ENCODE data around the gene CLSTN2. TPM values are rescaled to one million over a fixed set of nuclear protein-coding genes. Genes with fewer than 3 reads are reported as not detected.

Gene CLSTN2
- total and polyA plus RNA-seq, 2 of the 8 experiments (the other 6 are each of a cell fraction or from before 2014, with no cell fraction given): 0.39 to 0.52 TPM

- TF ChIP-seq, protein P1, sequence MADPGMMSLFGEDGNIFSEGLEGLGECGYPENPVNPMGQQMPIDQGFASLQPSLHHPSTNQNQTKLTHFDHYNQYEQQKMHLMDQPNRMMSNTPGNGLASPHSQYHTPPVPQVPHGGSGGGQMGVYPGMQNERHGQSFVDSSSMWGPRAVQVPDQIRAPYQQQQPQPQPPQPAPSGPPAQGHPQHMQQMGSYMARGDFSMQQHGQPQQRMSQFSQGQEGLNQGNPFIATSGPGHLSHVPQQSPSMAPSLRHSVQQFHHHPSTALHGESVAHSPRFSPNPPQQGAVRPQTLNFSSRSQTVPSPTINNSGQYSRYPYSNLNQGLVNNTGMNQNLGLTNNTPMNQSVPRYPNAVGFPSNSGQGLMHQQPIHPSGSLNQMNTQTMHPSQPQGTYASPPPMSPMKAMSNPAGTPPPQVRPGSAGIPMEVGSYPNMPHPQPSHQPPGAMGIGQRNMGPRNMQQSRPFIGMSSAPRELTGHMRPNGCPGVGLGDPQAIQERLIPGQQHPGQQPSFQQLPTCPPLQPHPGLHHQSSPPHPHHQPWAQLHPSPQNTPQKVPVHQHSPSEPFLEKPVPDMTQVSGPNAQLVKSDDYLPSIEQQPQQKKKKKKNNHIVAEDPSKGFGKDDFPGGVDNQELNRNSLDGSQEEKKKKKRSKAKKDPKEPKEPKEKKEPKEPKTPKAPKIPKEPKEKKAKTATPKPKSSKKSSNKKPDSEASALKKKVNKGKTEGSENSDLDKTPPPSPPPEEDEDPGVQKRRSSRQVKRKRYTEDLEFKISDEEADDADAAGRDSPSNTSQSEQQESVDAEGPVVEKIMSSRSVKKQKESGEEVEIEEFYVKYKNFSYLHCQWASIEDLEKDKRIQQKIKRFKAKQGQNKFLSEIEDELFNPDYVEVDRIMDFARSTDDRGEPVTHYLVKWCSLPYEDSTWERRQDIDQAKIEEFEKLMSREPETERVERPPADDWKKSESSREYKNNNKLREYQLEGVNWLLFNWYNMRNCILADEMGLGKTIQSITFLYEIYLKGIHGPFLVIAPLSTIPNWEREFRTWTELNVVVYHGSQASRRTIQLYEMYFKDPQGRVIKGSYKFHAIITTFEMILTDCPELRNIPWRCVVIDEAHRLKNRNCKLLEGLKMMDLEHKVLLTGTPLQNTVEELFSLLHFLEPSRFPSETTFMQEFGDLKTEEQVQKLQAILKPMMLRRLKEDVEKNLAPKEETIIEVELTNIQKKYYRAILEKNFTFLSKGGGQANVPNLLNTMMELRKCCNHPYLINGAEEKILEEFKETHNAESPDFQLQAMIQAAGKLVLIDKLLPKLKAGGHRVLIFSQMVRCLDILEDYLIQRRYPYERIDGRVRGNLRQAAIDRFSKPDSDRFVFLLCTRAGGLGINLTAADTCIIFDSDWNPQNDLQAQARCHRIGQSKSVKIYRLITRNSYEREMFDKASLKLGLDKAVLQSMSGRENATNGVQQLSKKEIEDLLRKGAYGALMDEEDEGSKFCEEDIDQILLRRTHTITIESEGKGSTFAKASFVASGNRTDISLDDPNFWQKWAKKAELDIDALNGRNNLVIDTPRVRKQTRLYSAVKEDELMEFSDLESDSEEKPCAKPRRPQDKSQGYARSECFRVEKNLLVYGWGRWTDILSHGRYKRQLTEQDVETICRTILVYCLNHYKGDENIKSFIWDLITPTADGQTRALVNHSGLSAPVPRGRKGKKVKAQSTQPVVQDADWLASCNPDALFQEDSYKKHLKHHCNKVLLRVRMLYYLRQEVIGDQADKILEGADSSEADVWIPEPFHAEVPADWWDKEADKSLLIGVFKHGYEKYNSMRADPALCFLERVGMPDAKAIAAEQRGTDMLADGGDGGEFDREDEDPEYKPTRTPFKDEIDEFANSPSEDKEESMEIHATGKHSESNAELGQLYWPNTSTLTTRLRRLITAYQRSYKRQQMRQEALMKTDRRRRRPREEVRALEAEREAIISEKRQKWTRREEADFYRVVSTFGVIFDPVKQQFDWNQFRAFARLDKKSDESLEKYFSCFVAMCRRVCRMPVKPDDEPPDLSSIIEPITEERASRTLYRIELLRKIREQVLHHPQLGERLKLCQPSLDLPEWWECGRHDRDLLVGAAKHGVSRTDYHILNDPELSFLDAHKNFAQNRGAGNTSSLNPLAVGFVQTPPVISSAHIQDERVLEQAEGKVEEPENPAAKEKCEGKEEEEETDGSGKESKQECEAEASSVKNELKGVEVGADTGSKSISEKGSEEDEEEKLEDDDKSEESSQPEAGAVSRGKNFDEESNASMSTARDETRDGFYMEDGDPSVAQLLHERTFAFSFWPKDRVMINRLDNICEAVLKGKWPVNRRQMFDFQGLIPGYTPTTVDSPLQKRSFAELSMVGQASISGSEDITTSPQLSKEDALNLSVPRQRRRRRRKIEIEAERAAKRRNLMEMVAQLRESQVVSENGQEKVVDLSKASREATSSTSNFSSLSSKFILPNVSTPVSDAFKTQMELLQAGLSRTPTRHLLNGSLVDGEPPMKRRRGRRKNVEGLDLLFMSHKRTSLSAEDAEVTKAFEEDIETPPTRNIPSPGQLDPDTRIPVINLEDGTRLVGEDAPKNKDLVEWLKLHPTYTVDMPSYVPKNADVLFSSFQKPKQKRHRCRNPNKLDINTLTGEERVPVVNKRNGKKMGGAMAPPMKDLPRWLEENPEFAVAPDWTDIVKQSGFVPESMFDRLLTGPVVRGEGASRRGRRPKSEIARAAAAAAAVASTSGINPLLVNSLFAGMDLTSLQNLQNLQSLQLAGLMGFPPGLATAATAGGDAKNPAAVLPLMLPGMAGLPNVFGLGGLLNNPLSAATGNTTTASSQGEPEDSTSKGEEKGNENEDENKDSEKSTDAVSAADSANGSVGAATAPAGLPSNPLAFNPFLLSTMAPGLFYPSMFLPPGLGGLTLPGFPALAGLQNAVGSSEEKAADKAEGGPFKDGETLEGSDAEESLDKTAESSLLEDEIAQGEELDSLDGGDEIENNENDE (IDR thresholded peaks at IDR 0.05; ENCODE audit: insufficient replicate concordance, low read length): no peak
- TF ChIP-seq TBP (IDR thresholded peaks at IDR 0.05; ENCODE audit: low read depth, low read length) (no peak), RNF2 (IDR thresholded peaks at IDR 0.05; ENCODE audit: borderline replicate concordance, low read depth, low read length, missing control alignments, poor library complexity, severe bottlenecking) (no peak), JUN (IDR thresholded peaks at IDR 0.05; ENCODE audit: low read depth, low read length) (no peak), KDM5A (IDR thresholded peaks at IDR 0.05; ENCODE audit: low read length) (no peak), EZH2 (IDR thresholded peaks at IDR 0.05; ENCODE audit: low read depth, low read length, severe bottlenecking) (no peak), USF2 (IDR thresholded peaks at IDR 0.05; ENCODE audit: low read length) (no peak), CTBP2 (IDR thresholded peaks at IDR 0.05; ENCODE audit: borderline replicate concordance, insufficient read depth, insufficient read length, low read length) (no peak), SP2 (IDR thresholded peaks at IDR 0.05; ENCODE audit: low read length) (no peak), RFX5 (IDR thresholded peaks at IDR 0.05; ENCODE audit: borderline replicate concordance, low read depth, low read length) (no peak)
Observed at GRCh38 chr3:140443806-140444205, 508.8 kb downstream of the CLSTN2 start (continued).

Measured in H1 (cell line).